HG03103 (cell line): Measurements from ENCODE around the gene COL4A1.

Source experiments
- ATAC-seq: cut with Tn5 transposase; IDR thresholded peaks from one replicate; pipeline ENCODE4 v1.9.1; 2021; ENCODE audit warnings: low read depth; ENCODE audit not compliant: unreplicated experiment

The COL4A1 gene

GRCh38 chr13:110152351-110152750 lies 154.6 kb downstream of the COL4A1 start:
- no peak for ATAC-seq

GRCh38 chr13:110151462-110151861 lies 155.5 kb downstream of the COL4A1 start:
- ATAC-seq, result no peak

DNA sequence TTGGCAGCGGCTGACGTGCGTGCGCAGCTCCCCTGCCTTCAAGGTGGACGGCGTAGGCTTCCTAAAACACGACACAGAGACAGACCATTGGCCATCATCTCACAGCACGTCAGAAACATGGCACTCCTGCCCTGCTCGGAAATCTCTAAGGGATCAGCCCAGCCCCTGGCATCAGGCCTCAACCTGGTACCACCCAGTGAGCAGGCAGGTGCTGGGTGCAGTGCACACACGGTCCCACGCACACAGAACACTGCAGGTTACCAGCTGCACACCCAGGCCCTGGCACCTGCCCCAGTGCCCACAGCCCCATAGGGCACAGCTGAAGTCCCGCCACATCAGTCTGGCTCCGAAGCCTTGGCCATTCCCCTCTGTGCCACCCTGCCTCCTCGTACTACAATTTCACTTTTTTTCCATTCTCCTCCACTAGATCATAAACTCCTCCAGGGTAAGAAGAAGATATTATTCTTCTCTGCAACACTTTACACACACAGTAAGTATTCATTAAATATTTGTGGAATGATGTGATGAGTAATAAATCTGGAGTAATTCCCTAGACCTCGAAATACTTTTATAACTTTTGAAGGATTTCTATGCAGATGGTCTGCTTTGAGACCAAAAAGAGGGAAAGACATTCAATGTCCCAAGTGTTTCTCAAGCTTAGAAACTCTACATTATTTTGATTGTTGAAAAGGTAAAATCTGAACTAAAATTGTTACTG lies 156.4 kb downstream of the COL4A1 start:
- ATAC-seq, result no peak

DNA sequence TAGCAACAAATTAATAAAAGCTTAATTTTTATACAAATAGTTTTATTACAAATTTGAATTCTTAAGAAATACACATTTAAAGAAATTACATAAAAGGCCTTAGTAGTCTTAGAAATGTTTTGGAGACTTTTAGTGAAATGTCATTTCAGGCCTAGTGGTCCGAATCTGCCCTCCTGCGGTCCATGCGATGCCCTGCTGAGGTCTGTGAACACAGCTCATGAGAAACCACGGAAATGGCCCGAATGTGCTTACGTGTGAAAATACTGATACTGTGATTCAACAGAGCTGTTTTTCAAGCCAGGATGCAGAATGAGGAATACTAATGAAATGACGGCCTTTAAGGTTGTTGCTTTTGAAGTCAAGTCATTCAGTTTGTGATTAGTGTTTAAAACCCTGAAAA lies 157.9 kb downstream of the COL4A1 start:
- no peak for ATAC-seq

DNA sequence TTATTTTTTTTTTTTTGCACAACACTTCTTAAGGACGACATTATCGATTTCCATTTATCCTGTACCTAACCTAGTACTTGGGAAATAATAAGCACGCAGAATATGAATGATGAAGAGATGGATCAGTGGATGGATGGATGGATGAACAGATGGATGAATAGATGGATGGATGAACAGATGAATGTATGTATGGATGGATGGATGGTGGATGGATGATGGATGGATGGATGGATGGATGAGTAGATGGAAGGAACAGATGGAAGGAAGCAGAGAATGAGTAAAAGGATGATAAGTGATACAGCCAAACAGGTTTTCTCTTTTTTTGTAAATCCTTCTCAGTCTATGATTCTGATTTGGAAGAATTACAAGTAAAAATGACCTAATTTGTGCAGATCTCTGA lies 166.9 kb downstream of the COL4A1 start:
- no peak for ATAC-seq

DNA sequence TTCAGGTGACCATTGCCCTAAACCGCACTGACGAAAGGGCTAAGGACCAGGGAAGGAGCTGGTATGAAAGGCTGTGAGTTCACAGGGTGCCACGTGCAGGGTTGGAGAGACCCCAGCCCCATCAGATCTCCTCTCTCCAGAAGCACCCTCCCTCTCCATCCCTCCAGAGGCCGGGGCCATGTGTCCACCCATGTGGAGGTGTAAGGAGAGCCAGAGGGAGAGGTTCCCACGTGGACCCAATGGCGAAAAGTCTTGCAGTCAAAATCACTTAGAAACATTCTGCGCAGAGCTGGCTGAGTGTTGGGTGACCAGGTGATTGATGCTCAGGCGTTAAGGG lies 168.3 kb downstream of the COL4A1 start:
- ATAC-seq, result no peak

DNA sequence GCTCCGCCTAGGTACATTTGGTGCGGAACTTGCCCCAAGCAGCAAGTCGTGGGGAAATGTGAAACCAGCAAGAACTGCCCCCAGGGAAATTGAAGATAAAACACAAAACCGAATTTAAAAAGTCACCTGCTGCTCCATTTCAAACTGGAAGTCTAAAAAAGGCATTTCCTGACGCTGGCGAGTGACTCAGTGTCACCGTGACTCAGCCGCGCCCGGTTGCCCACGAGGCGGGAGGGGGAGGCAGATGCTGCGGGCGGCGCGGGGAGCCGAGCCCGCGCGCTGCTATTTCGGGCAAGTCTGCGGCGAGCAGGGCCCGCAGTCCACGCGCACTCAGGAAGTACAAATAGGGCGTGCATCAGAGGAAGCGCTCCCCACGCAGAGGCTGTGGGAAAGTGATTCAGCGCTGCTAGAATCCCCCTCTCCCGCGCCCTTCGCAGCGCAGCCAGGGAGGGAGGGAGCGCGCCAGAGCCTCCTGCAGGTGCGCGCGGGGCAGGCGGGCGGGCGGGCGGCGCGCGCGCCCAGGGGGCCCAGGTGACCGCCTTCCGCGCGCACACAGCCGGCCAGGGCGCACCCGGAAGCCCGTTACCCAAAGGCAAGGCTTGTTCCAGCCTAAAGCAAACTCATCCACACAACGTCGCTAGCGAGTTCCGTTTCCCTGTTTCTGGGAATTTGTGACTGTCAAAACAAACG lies 168.8 kb downstream of the COL4A1 start:
- peak; percentile 50 for ATAC-seq

- peak; percentile 79 for ATAC-seq
These were observed 169.3 kb downstream of the COL4A1 start for GRCh38 chr13:110137680-110138009.

- no peak for ATAC-seq
These were observed 170.0 kb downstream of the COL4A1 start for GRCh38 chr13:110136660-110137585.

DNA sequence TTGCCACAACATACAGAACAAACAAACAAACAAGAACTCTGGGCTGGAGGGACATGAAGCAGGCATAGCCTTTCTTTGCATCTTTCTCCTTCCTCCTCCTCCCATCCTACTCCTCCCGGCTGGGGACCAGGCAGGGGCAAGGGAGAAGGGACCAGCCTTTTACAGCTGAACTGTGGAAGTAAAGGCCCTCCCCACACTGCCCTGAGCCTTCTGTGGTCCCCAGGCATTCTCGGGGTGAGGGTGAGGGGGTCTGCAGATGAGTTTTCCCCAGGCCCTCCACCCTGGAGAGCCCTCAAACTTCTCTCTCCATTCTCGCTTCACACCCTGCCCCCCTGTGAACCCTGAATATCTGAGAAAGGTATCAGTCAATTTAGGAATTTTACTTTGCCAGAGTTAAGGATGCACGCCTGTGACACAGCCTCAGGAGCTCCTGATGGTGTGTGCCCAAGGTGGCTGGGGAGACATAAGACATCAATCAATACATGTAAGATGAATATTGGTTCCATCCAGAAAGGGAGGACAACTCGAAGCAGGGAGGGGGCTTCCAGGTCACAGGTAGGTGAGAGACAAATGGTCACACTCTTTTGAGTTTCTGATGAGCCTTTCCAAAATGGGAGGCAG lies 170.9 kb downstream of the COL4A1 start:
- ATAC-seq, result no peak

DNA sequence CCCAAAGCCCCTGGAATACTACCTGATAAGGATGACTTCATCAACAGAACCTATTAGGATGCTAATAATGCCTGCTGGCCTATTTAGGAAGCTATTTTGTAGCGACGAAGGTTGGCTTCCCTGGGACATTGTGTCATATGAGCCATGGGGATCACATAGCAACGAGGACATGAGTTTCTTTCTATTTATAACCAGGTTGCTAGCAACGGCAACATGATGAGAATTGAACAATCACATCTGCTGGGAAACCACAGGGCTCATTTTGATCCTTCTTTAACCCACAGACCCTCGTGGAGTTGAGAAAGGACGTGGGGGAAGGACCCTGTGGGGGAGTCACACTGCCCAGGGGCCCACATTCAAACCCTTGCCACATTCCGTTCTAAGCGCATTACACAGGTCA lies 172.2 kb downstream of the COL4A1 start:
- ATAC-seq, result no peak

DNA sequence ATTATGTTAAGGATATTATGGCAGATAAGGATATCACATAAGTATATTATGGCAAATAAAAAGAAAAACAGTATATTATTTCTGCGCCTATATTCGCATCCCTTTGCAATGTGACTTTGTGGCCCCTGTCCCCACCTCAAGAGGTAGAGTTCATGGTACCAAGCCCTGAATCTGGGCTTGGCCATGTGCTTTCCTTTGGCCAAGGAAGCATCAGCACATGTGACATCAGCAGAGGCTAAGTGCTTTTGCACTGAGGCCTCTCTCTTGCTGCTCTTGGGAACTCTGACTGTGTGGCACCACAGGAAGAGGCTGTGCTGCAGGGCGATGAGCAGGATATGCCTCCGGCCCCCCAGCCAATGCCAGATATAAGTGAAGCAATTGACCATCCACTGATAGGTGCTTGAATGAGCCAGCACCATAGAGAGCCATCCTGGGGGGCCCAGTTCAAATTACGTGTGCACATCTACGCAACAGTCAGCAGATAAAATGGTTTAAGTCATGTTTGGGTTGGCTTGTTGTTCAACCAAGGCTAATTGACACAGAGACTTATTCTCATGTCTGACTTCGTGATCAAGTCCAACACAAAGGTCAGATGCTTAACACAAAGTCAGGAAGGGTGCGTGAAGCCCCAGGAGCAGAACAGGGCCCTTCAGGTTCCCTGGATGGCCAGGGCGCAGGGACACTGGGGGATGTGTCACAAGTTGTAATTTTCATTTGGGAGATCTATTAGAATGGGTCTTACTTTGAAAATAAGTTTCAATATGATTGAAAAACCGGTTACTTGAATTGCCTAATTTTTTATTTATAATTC lies 173.3 kb downstream of the COL4A1 start:
- no peak for ATAC-seq

DNA sequence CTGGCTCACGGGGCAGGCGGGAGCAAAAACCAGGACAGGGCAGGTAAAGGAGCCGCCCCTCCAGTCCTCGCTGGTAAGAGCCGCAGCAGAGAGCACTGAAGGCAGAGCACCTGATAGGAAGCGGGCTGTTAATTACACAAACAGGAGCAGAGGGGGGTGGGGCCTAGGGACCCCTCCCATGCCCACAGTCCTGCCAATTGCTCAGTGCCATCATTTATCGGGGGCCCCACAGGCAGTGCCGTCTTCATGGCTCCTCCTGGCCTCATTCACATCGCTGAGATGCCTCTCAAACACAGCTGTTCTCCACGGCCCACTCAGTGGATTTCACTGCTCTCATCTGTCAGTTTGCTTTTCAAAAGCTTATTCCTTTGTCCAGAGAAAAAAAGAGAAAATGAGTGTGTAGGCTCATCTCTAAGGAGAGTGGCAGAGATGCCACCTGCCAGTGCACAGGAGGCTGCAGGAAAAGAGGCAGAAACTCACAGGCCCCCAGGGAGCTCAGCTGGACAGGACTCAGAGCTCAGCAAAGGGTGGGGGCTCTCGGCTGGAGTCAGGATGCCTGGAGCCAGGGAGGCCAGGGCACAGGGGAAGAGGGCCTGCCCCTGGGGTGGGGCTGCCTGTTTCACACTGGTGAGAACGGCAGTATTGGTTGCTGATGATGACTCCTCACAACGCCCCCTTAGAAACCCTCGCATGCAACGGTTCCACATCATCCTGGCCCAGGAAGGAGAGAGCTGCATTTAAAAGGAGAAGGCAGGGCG lies 174.6 kb downstream of the COL4A1 start:
- no peak for ATAC-seq

GRCh38 chr13:110131424-110131823 lies 175.5 kb downstream of the COL4A1 start:
- no peak for ATAC-seq

GRCh38 chr13:110130431-110130830 lies 176.5 kb downstream of the COL4A1 start:
- ATAC-seq, result no peak

- no peak for ATAC-seq
These were observed 177.3 kb downstream of the COL4A1 start for GRCh38 chr13:110129539-110130186.

DNA sequence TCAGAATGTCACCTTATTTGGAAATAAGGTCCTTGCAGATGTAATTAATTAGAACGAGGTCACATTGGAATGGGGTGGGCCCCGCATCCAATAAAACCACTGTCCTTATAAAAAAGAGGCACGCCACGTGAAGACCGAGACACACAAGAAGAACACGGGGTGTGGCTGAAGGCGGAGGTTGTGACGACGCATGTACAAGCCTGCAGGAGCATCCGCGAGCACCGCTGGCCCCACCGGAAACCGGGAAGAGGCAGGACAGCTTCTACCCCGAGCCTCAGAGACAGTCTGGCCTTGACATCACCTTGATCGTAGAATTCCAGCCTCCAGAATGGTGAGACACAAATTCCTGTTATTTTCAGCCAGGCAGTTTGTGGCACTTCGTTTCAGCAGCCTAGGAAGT lies 177.9 kb downstream of the COL4A1 start:
- no peak for ATAC-seq

DNA sequence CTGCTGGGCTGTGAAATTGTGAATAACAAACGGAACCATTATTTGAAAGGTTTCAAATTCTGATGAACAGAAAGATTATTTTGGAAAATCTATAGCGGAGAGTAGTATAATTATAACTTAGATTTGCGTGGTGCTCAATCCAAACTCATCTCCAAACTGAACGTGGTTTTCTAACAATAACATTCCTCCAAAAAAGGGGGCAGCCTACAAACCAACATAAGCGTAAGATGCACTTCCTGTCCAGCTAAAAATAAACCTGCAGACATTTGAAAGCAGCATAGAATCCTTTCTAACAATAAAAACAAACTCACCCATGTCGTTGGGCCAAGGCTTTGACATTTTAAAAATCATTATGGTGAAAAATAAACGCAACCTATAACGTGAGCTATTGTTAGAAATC lies 178.4 kb downstream of the COL4A1 start:
- no peak for ATAC-seq

- no peak for ATAC-seq
These were observed 178.9 kb downstream of the COL4A1 start for GRCh38 chr13:110127986-110128511.
